Smooth muscle cell (in vitro differentiated cells): Measurements from ENCODE around the gene ITSN1. TPM values are rescaled to one million over a fixed set of nuclear protein-coding genes. Genes with fewer than 3 reads are reported as not detected.

Experiments used
- DNase-seq: peaks from one replicate; lab custom pipeline; 2025; ENCODE audit not compliant: unreplicated experiment; lab: John Stamatoyannopoulos, UW
- H2AFZ ChIP-seq: fragments of 200-600 bp; sonication (generic); 2 replicates; pipeline ENCODE4 v1.6.0; 2016; ENCODE audit warnings: antibody characterized with exemption, low read depth, mild to moderate bottlenecking
- H3F3A ChIP-seq: fragments of 200-600 bp; sonication (generic); 2 replicates; pipeline ENCODE4 v1.6.0; 2017; ENCODE audit warnings: antibody characterized with exemption, low read depth
- H3K27ac ChIP-seq: fragments of 200-600 bp; sonication (generic); 2 replicates; pipeline ENCODE4 v1.5.1; 2016; ENCODE audit warnings: low read depth, mild to moderate bottlenecking
- H3K27me3 ChIP-seq: fragments of 200-600 bp; sonication (generic); 2 replicates; pipeline ENCODE4 v1.6.1; 2016; ENCODE audit warnings: low read depth, mild to moderate bottlenecking
- H3K36me3 ChIP-seq: fragments of 200-600 bp; sonication (generic); 2 replicates; pipeline ENCODE4 v1.5.1; 2016; ENCODE audit warnings: low read depth
- H3K4me1 ChIP-seq: fragments of 200-600 bp; sonication (generic); 2 replicates; pipeline ENCODE4 v1.5.1; 2016; ENCODE audit warnings: low read depth
- H3K4me2 ChIP-seq: fragments of 200-600 bp; sonication (generic); 2 replicates; pipeline ENCODE4 v1.6.0; 2016; ENCODE audit warnings: mild to moderate bottlenecking
- H3K4me3 ChIP-seq: fragments of 200-600 bp; sonication (generic); 2 replicates; pipeline ENCODE4 v1.5.1; 2016; ENCODE audit warnings: mild to moderate bottlenecking
- H3K79me2 ChIP-seq: fragments of 200-600 bp; sonication (generic); 2 replicates; pipeline ENCODE4 v1.6.0; 2016; ENCODE audit warnings: low read depth, mild to moderate bottlenecking
- H3K9ac ChIP-seq: fragments of 200-600 bp; sonication (generic); 2 replicates; pipeline ENCODE4 v1.6.0; 2016; ENCODE audit warnings: low read depth
- H3K9me3 ChIP-seq: fragments of 200-600 bp; sonication (generic); replicated peaks from 2 replicates; pipeline ENCODE4 v1.5.1; 2016; ENCODE audit warnings: low read depth
- H4K20me1 ChIP-seq: fragments of 200-600 bp; sonication (generic); 2 replicates; pipeline ENCODE4 v1.6.0; 2016; ENCODE audit warnings: low read depth
- CTCF ChIP-seq: fragments of 200-600 bp; sonication (generic); IDR thresholded peaks from 2 replicates; pipeline ENCODE4 v1.5.1; 2017; ENCODE audit warnings: borderline replicate concordance, mild to moderate bottlenecking, antibody characterized with exemption; ENCODE audit not compliant: insufficient read depth, poor library complexity, severe bottlenecking
- WGBS: methylation state at CpG from one replicate; pipeline ENCODE4 v1.1.7; 2016; ENCODE audit warnings: low lambda C conversion rate; 5-methylcytosine and 5-hydroxymethylcytosine counted together
- polyA plus RNA-seq: library from polyadenylated mRNA; unstranded; fragments of >200 nt; fragmentation: Nextera tagmentation; extraction: Ambion mirVana; gene quantifications from 2 replicates; pipeline ENCODE4 v1.2.1, GENCODE V29; 2016
- total RNA-seq: library from RNA; depleted of rRNA; stranded (reverse); fragments of >200 nt; gene quantifications from 2 replicates; pipeline ENCODE4 v1.2.3, GENCODE V29; 2014

ITSN1 gene
- total and polyA plus RNA-seq, 2 experiments from 2014 or later, result 36.4 to 76.5 TPM

- Histone ChIP-seq H3K4me1 (no peaks in the 10 kb centered on the region), H3K27ac (no peak overlapping the region), H4K20me1 (no peaks in the 10 kb centered on the region), H3K4me3 (no peak overlapping the region), H3K79me2 (no peaks in the 10 kb centered on the region), H3K9me3 (no peaks in the 10 kb centered on the region), H3K36me3 (peaks cover 3% of the 10 kb centered on the region), H2AFZ (no peak overlapping the region), H3F3A (no peaks in the 10 kb centered on the region), H3K9ac (no peak overlapping the region), H3K4me2 (no peak overlapping the region), H3K27me3 (no peaks in the 10 kb centered on the region)
- 95% methylated on average over 7 of the region's 7 CpGs for WGBS
- no peak for DNase-seq
- no peak for TF ChIP-seq CTCF
Measured at GRCh38 chr21:33813832-33814365, 171.6 kb downstream of the ITSN1 start.

GRCh38 chr21:33815143-33815707, 172.9 kb downstream of the ITSN1 start:
- H3F3A ChIP-seq, result no peaks in the 10 kb centered on the region
- H3K79me2 ChIP-seq, result no peaks in the 10 kb centered on the region
- H3K9me3 ChIP-seq, result no peaks in the 10 kb centered on the region
- no peak overlapping the region for H3K4me3 ChIP-seq
- no peak overlapping the region for H3K27ac ChIP-seq
- no peaks in the 10 kb centered on the region for H3K4me1 ChIP-seq
- no peak overlapping the region for H2AFZ ChIP-seq
- no peak overlapping the region for H3K4me2 ChIP-seq
- no peak for TF ChIP-seq CTCF
- H3K36me3 ChIP-seq, result peaks cover 6% of the 10 kb centered on the region
- no peaks in the 10 kb centered on the region for H3K27me3 ChIP-seq
- no peaks in the 10 kb centered on the region for H4K20me1 ChIP-seq
- H3K9ac ChIP-seq, result no peak overlapping the region
- WGBS, result 65% methylated on average over 7 of the region's 7 CpGs
- no peak for DNase-seq

GRCh38 chr21:33816174-33816573, 173.9 kb downstream of the ITSN1 start:
- Histone ChIP-seq H3K27me3 (no peaks in the 10 kb centered on the region), H3K79me2 (no peaks in the 10 kb centered on the region), H3K9ac (no peak overlapping the region), H4K20me1 (no peaks in the 10 kb centered on the region), H3K27ac (no peak overlapping the region), H3K4me3 (no peak overlapping the region), H3K36me3 (peaks cover 8% of the 10 kb centered on the region), H3K4me2 (no peak overlapping the region), H3F3A (no peaks in the 10 kb centered on the region), H3K4me1 (no peaks in the 10 kb centered on the region), H3K9me3 (no peaks in the 10 kb centered on the region), H2AFZ (no peak overlapping the region)
- TF ChIP-seq CTCF, result no peak
- DNase-seq, result no peak
- 95% methylated on average over 2 of the region's 2 CpGs for WGBS

- no peak for TF ChIP-seq CTCF
- H3F3A ChIP-seq, result no peaks in the 10 kb centered on the region
- no peaks in the 10 kb centered on the region for H3K4me1 ChIP-seq
- H3K4me2 ChIP-seq, result no peak overlapping the region
- no peak overlapping the region for H3K4me3 ChIP-seq
- DNase-seq, result no peak
- H3K27ac ChIP-seq, result no peak overlapping the region
- H3K9ac ChIP-seq, result no peak overlapping the region
- 94% methylated on average over 7 of the region's 7 CpGs for WGBS
- peaks cover 8% of the 10 kb centered on the region for H3K36me3 ChIP-seq
- H2AFZ ChIP-seq, result no peak overlapping the region
- no peaks in the 10 kb centered on the region for H4K20me1 ChIP-seq
- no peaks in the 10 kb centered on the region for H3K9me3 ChIP-seq
- H3K79me2 ChIP-seq, result no peaks in the 10 kb centered on the region
- no peaks in the 10 kb centered on the region for H3K27me3 ChIP-seq
Measured at GRCh38 chr21:33817138-33817537, 174.8 kb downstream of the ITSN1 start.
